Spleen (tissue), 13 donors: ENCODE measurements around the gene TRIM42. TPM values are rescaled to one million over a fixed set of nuclear protein-coding genes. Genes with fewer than 3 reads are reported as not detected.

Source experiments
- DNase-seq: peaks from one replicate; pipeline ENCODE4 v3.0.0-alpha.2; 2020
- H3K27ac ChIP-seq, 8 donors: fragments of 200-600 bp; sonication (generic) in 7 of 8; 1 replicate in 4 of 8; 2 replicates in 4 of 8; pipeline versions ENCODE4 v1.5.0 to v1.8.0; 2016 to 2021; ENCODE audit warnings: inconsistent platforms in 4 of 8, mild to moderate bottlenecking in 4 of 8, moderate library complexity in 1 of 8
- H3K27me3 ChIP-seq, 7 donors: fragments of 200-600 bp; sonication (generic) in 6 of 7; replicated peaks in 1 of 7; 1 replicate in 4 of 7; 2 replicates in 3 of 7; pipeline versions ENCODE4 v1.5.0 to v1.8.0; 2016 to 2021; ENCODE audit warnings: inconsistent platforms in 3 of 7, mild to moderate bottlenecking in 1 of 7
- H3K36me3 ChIP-seq, 6 donors: fragments of 200-600 bp; sonication (generic) in 5 of 6; 1 replicate in 4 of 6; 2 replicates in 2 of 6; pipeline versions ENCODE4 v1.5.0 to v1.8.0; 2016 to 2021; ENCODE audit warnings: inconsistent platforms in 2 of 6
- H3K4me1 ChIP-seq, 6 donors: fragments of 200-600 bp; sonication (generic) in 5 of 6; 1 replicate in 3 of 6; 2 replicates in 3 of 6; pipeline versions ENCODE4 v1.5.0 to v1.8.0; 2016 to 2021; ENCODE audit warnings: inconsistent platforms in 3 of 6
- H3K4me3 ChIP-seq, 8 donors: fragments of 200-600 bp; sonication (generic) in 7 of 8; 1 replicate in 4 of 8; 2 replicates in 4 of 8; pipeline versions ENCODE4 v1.5.0 to v1.8.0; 2016 to 2021; ENCODE audit warnings: inconsistent platforms in 4 of 8, mild to moderate bottlenecking in 4 of 8, moderate library complexity in 2 of 8
- H3K9me3 ChIP-seq, 8 donors: fragments of 200-600 bp; sonication (generic) in 7 of 8; 1 replicate in 4 of 8; 2 replicates in 4 of 8; pipeline versions ENCODE4 v1.5.0 to v1.8.0; 2016 to 2021; ENCODE audit warnings: inconsistent platforms in 4 of 8
- CTCF ChIP-seq, 11 experiments: fragments of 200-600 bp in 7 of 11; fragments of 450-650 bp in 4 of 11; sonication (generic) in 4 of 11; IDR thresholded peaks in 8 of 11; conservative IDR thresholded peaks in 3 of 11; 1 replicate in 7 of 11; 2 replicates in 4 of 11; pipeline versions ENCODE4 v1.4.0 to v1.8.0; 2016 to 2021; ENCODE audit warnings: antibody characterized with exemption in 11 of 11, inconsistent platforms in 4 of 11, mild to moderate bottlenecking in 1 of 11
- POLR2A ChIP-seq, 3 donors: fragments of 450-650 bp; IDR thresholded peaks; one replicate each; pipeline ENCODE4 v1.5.1; 2017; ENCODE audit warnings: antibody characterized with exemption in 3 of 3, mild to moderate bottlenecking in 1 of 3
- POLR2AphosphoS5 ChIP-seq, 3 donors: sonication (generic); formaldehyde crosslinking; IDR thresholded peaks; one replicate each; pipeline ENCODE4 v1.5.1; 2017; ENCODE audit warnings: antibody characterized with exemption in 3 of 3
- WGBS, 5 donors: extraction: QIAGEN DNeasy Blood & Tissue Kit in 3 of 5; methylation state at CpG; one replicate each; pipeline versions ENCODE4 v1.1.5 to v1.1.7; 2013 to 2018; 5-methylcytosine and 5-hydroxymethylcytosine counted together
- intact Hi-C: fragments of 100-400 bp; cut with DNase I; formaldehyde crosslinking; loops from one replicate; pipeline ENCODE4 v1.15.0; 2023; ENCODE audit warnings: low total_unique reads
- long read RNA-seq, 2 donors: transcript quantifications; one replicate each; lab custom pipeline, GENCODE V29; 2026
- polyA plus RNA-seq, 3 donors: library from polyadenylated mRNA; stranded (reverse); fragments of 200-250 nt; gene quantifications; one replicate each; pipeline ENCODE4 v1.2.1, GENCODE V29; 2013
- total RNA-seq, 7 donors: library from RNA; depleted of rRNA in 3 of 7; stranded (reverse); fragments of >200 nt in 3 of 7; fragmentation: NEBNext Ultra II Directional in 4 of 7; extraction: Animal tissue kit (Norgen Biotek cat#: 25700) in 4 of 7; gene quantifications; one replicate each; pipeline versions ENCODE4 v1.1.0 to v1.2.1, GENCODE V29; 2016 to 2021
- donor health status: healthy with polysubstance abuse.
- donor health status: DM: no; HTN: no; CAD: no; lungs with moderate emphysema.
- donor health status: DM: no; HTN: no; CAD: no.
- donor health status: Bipolar disorder and iron deficiency.
- donor health status: healthy.
- donor health status: DM: no; HTN: no; CAD: no.
- donor health status: DM: yes; HTN: yes; CAD: no.

The TRIM42 gene
- total RNA-seq (not detected), polyA plus RNA-seq (not detected)
- long read RNA-seq, donor 1: 0 reads
- long read RNA-seq, donor 2: 0 reads

GRCh38 chr3:140677764-140678163, at the start of gene TRIM42:
TSS of gene TRIM42 (plus strand) at chr3:140678064. CDS start at chr3:140678230, 166 bp downstream.
- H3K27ac ChIP-seq: no peak within 1 kb of the TSS
- H3K4me1 ChIP-seq: no peaks in the 10 kb centered on the region
- intact Hi-C loops: no loop called here
- WGBS, 5 donors: 62 to 82% (median 80%) methylated on average over 2 of the region's 2 CpGs
- H3K4me3 ChIP-seq: no peak within 1 kb of the TSS
- H3K36me3 ChIP-seq: no peaks in the 10 kb centered on the region
- TF ChIP-seq POLR2A (IDR thresholded peaks at IDR 0.05) (no peak), POLR2AphosphoS5 (IDR thresholded peaks at IDR 0.05) (no peak), CTCF (IDR thresholded peaks at IDR 0.05 in 8 of 11, conservative IDR thresholded peaks at IDR 0.05 in 3 of 11) (no peak)
- no peaks in the 10 kb centered on the region for H3K27me3 ChIP-seq
- peaks cover 0 to 9% (median 7%) of the 10 kb centered on the region in 8 donors for H3K9me3 ChIP-seq
- no peak for DNase-seq

GRCh38 chr3:140628606-140629005, 49.3 kb upstream of the TRIM42 start:
- no peak overlapping the region for H3K4me3 ChIP-seq
- H3K9me3 ChIP-seq: no peaks in the 10 kb centered on the region
- no peak overlapping the region for H3K27ac ChIP-seq
- WGBS, 5 donors: 43 to 68% (median 50%) methylated on average over 4 of the region's 4 CpGs
- H3K36me3 ChIP-seq: no peaks in the 10 kb centered on the region
- H3K27me3 ChIP-seq: no peaks in the 10 kb centered on the region
- DNase-seq: no peak
- H3K4me1 ChIP-seq: no peaks in the 10 kb centered on the region
- intact Hi-C loops: no loop called here
- no peak for TF ChIP-seq CTCF (IDR thresholded peaks at IDR 0.05 in 8 of 11, conservative IDR thresholded peaks at IDR 0.05 in 3 of 11)

GRCh38 chr3:140629357-140630137, 48.3 kb upstream of the TRIM42 start:
- intact Hi-C loops: no loop called here
- WGBS, 5 donors: 74 to 88% (median 80%) methylated on average over 3 of the region's 3 CpGs

More at GRCh38 chr3:140629357-140630137, 48.3 kb upstream of the TRIM42 start:
- TF ChIP-seq POLR2AphosphoS5 (IDR thresholded peaks at IDR 0.05): no peak
- TF ChIP-seq CTCF (IDR thresholded peaks at IDR 0.05 in 8 of 11, conservative IDR thresholded peaks at IDR 0.05 in 3 of 11): no peak
- no peak for TF ChIP-seq POLR2A (IDR thresholded peaks at IDR 0.05)
- Histone ChIP-seq H3K27ac (no peak overlapping the region), H3K4me1 (no peaks in the 10 kb centered on the region), H3K27me3 (no peaks in the 10 kb centered on the region), H3K36me3 (no peaks in the 10 kb centered on the region), H3K9me3 (no peaks in the 10 kb centered on the region), H3K4me3 (no peak overlapping the region)
- DNase-seq: no peak
